ENCODE data around the gene FCN2.

Gene FCN2

GRCh38 chr9:134880484-134881312, at the start of gene FCN2:
FCN2 (plus strand) TSS chr9:134880810; CDS start chr9:134880822, 12 bp downstream.
- no peak for DNase-seq

DNA sequence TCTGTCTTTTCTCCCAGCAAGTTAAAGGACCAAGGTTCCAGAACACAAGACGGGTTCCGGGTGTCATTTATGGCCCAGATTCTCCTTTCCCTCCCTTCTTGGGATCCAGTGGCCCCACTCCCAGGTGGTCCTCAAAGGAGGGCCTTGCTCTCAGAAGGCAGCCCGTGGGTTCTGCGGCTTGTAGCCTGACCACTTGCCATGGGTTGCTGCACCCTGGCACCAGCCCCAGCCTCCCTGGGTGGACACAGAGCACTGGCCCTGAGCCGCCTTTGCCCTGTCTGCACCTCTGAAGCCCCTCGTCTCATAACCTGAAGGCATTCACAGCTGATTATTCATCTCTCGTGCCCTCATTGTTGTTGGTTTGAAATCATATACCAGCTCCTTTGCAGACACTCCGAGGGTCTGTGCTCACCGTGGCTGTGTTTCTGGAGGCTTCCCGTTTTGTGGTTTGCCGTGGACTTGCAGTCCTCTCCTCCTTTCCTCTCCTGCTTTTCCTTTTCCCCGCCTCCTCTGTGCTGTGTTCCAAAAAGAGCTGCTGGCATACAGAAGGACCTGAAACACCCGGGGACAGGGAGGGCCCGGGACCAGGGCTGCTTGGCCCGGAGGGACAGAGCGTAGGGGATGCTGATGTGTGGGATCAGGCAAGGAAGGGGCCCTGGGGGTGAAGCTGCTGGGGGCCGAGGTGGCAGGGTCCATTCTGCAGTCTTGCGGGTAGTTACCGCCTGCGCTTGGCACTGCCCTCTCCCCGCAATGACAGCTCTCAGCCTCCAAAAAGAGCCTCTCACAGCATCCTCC, 49.5 kb upstream of the FCN2 start:
- no peak for DNase-seq

DNA sequence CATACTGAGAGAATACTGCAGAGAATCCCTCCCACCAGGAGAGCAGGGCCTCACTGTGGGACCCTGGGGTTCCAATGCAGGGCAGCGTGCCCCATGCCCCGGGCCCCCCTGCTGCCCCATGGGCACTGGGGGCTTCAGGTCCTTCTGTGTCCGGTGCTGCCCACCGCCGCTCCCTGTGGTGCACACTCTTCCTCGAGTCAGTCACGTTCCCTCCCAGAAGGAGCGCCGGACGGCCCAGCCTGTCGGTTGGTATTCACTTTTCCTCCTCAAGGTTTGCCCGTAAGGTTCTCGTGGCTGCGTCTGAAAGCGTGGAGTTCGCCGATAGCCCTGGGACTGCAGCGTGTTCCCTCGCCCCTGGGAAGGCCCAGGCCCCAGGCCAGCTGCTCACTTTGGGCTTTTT, 48.1 kb upstream of the FCN2 start:
- DNase-seq: no peak

DNA sequence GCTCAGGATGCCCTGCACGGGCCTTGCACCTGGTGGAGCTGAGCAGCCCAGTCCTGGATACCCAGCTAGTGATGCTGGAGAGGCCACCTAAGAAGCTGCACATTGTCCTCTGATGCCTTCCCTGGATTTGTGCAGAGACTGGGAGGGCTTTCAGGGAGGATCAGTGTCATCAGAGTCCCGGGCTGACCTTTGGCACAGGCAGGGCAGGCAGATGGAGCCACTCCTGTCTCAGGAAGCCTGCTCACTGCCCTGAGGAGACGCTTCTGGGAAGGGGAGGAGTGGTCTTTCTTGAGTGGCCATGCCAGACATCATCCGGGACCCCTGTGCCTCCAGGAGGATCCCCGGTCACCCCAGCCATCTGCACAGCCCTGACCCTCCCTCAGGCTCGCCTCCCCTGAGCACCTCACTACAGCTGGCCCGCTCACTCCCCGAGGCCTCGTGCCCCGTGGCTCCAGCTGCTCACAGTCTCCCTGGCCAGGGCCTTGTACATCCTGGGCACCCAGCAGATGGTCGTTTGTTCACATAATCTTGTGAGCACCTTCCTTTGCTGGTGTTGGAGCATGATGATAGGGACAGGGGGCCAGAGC, 47.2 kb upstream of the FCN2 start:
- DNase-seq: no peak

DNA sequence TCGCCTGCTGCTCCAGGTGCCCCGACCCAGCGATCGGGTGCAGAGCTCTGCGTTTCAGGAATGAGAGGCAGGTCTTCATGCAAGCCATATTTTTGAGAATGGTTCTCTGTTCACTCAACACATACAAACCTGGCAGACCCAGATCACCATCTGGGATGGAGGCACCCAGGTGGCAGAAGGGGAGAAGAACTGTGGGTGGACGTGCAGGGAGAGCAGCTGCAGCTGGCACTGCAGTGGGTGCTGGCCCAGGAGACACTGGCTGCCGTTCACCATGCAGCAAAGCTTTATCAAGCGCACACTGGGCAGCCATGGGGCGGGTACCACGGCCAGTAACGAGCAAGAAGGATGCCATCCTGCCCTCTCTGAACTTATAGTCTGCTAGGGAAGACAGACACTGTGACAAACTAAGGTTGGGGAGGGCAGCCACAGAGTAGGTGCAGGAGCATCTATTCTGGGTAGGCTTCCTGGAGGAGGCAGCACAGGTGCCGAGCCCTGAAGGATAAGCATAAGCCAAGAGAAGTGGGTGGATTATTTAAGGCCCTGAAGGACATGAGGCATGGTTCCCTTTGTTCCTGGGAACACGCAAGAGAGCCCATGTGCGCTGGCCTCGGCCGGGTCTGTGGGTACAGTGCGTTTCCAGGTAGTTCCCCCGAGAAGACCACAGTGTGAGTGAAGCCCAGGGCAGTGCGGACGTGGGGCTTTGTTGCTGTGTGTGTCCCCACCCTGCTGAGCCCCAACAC, 46.2 kb upstream of the FCN2 start:
- DNase-seq: no peak

- no peak for DNase-seq
Observed at GRCh38 chr9:134834957-134835419, 45.6 kb upstream of the FCN2 start.

- no peak for DNase-seq
Observed at GRCh38 chr9:134835448-134835847, 45.2 kb upstream of the FCN2 start.

DNA sequence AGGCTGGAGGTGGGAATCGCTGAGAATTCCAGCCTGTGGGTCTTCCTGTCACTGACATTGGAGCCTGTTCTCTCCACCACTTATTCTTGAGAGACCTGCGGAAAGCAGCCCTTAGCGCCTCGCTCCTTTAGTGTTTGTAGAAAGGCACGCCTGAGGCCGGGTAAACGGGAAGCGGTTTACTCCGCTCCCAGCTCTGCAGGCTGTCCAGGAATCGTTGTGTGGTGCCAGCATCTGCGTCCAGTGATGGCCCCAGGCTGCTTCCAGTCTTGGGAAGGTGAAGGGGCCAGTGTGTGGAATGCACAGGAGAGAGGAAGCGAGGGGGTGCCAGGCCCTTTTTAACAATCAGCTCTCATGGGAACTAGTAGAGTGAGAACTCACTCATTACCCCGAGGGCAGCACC, 44.6 kb upstream of the FCN2 start:
- DNase-seq: no peak

GRCh38 chr9:134836406-134836970, 44.1 kb upstream of the FCN2 start:
- no peak for DNase-seq

GRCh38 chr9:134837529-134837928, 43.1 kb upstream of the FCN2 start:
- DNase-seq: no peak

DNA sequence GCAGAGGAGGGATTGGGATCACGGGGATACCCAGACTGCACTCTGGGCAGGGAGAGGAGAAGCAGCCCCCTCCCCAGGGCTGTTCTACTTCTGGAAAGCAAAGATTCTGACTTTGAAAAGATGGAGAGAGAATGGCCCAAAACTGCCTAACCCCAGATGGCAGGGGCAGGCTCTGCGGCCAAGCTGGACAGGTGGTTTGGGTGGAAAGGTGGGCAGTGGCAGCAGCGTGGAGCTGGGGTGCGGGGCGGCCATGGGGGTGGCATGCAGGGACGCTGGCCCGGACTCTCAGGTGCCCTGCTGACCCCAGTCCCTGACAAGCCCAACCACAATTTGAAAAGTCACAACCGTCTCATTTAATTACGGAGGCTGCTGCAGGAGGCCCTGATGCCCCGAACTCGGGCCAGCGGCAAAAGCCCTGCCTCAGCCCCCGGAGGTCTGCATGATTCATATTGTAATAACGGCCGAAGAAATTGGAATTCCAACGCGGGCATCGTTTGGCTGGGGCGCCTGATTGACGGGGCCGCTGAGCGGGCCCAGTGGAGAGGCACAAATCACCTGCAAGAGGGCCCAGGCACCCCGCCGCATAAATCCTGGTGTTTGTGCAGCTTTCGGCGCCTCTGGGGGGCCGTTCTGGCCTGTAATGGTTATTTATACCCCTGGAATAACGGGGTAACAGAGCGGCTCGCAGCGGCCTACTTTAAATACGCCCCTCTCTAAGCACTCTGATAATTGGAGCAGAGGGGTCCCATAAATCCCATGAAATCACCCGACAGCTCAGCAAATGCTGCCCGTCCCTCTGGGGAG, 41.8 kb upstream of the FCN2 start:
- DNase-seq: no peak

DNA sequence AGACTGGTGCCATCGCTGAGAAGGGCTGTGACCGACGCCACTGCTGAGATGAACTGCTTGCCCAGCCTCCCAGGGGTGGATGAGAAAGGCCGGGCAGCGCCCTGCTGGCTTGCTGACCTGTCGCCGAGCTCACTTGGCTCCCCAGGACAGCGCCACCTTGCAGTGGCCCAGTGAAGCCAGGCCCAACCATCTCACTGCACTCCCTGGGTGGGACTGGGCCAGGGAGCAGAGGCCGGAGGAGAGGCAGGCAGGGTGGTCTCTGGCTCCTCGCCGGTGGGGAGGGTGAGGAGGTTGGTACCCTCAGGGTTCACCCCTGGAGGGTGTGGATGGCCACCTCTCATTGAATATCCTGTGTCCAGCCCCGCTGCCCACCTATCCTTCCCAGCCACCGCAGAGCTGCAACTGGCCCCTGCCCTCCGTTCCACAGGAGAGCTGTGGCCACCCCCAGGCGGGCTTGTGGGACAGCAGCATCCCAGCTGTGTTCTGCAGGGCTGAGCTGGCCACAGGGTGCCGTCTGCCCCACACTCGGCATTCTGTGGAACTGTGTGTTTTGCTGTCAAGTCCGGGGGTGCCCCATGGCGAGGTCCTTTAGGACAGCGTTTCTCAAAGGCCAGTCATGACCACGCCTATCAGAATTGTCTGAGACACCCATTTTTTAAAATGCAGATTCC, 41.0 kb upstream of the FCN2 start:
- DNase-seq: no peak

- no peak for DNase-seq
Observed at GRCh38 chr9:134840511-134840910, 40.1 kb upstream of the FCN2 start.

DNA sequence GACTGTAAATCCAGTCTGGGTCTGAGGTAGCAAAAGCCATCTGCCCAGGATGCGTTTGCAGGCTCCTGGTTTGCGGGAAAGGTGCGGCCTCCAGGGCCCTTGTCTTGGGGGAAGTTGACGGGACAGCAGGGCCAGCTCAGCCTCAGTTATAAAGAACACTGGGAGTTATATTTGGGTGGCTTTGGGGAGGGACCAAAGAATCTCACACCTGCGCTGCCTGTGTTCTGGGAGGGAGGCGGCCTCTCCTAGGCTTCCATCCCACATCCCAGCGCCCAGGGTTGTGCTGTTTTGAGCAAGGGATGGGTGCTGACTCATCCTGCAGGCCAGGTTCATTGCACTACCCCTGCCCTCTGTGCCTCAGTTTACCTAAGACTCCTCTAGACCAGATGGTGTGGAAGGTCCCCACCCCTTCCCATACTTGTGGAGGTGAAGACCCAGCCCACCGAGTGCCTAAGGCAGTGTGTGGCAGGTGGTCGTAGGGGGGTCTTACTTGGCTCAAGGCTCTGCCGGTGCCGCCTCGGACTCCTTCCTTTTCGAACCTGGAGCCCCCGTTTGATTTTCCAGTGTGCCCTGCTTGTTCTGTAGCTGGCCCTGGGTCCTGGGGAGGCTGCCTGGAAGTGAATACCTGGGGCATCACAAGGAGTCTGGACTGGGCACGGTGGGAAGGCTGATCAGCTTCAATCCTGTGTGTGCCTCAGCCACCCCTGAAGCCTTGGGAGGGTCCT, 39.3 kb upstream of the FCN2 start:
- no peak for DNase-seq

DNA sequence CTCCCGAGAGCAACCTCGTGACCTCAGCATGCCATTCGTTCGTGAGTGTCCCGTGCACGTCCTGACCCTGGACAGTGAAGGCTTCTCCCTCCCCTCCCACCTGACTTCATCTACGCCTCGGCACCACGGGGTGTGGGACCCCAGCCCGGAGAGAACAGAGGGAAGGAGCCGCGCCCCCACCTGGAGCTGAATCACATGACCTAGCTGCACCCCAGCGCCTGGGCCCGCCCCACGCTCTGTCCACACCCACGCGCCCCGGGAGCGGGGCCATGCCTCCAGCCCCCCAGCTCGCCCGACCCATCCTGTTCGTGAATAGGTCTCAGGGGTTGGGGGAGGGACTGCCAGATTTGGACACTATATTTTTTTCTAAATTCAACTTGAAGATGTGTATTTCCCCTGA, 38.3 kb upstream of the FCN2 start:
- no peak for DNase-seq

- no peak for DNase-seq
Observed at GRCh38 chr9:134843740-134844139, 36.9 kb upstream of the FCN2 start.

- no peak for DNase-seq
Observed at GRCh38 chr9:134844821-134845220, 35.8 kb upstream of the FCN2 start.

DNA sequence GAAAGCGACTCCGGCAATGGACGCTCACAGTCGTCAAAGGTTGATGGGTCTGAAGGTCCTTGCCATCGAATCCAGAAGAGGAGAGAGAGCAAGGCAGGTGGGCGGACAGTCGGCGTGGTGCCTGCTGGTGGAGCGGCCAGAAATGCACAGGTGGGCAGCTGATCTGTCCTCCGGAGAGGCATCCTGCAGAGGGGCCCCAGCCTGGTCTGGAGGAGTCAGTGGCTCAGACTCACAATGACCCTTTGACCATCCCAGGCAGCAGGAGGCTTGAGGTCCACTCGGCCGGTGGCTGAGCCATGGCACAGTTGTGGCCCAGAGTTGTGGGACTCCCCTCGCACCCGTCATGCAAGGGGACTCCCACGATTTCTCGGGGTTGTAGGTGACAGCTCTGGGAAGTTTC, 34.4 kb upstream of the FCN2 start:
- DNase-seq: no peak

- no peak for DNase-seq
Observed at GRCh38 chr9:134846699-134847098, 33.9 kb upstream of the FCN2 start.

DNA sequence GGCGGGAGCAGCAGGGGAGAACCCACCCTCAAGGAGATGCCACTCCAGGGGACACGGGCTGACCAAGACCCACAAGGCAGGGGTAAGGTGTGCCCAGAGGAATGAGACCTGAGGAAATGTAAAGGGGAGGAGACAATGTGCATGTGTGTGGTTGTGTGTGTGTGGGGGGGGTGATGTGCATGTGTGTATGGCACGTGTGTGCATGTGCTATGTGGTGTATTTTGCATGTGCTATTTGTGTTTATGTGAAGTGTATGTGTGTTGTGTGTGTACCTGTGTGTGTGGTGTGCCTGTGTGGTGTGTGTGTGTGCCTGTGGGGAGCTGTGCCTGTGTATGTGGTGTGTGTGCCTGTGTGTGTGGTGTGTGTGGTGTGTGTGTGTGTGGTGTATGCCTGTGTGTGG, 33.5 kb upstream of the FCN2 start:
- DNase-seq: no peak

Data from NCI-H187 (cell line).